NCI-H187 (cell line): Measurements from ENCODE around the gene BBS9.

ENCODE experiments used
- DNase-seq, 2 experiments: peaks; one replicate each; lab custom pipeline; 2025; lab: John Stamatoyannopoulos, UW

BBS9 gene

GRCh38 chr7:33649476-33650441 lies 520.4 kb downstream of the BBS9 start:
- DNase-seq, result no peak

DNA sequence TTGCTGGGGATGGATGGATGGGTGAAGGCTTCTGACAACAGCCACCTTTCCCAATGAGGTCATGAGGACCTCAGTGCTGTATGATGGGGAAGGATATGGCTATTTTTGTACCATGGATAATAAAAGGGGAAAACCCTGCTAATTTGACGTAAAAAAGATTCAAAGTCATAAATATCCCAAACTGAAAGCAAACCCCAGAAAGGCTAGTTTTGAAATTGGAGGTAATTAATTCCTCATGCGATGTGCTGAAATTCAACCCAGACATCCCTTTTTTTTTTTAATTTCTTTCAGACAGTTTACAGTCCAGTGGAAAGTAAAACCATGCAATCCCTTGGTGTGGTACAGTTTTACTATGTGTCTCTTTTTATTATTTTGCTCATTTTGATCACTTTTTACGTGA lies 521.5 kb downstream of the BBS9 start:
- DNase-seq, result no peak

GRCh38 chr7:33651998-33652515 lies 522.7 kb downstream of the BBS9 start:
- DNase-seq, result no peak

GRCh38 chr7:33654676-33655075 lies 525.3 kb downstream of the BBS9 start:
- no peak for DNase-seq
